ENCODE measurements around the gene TBC1D20.

Gene TBC1D20

DNA sequence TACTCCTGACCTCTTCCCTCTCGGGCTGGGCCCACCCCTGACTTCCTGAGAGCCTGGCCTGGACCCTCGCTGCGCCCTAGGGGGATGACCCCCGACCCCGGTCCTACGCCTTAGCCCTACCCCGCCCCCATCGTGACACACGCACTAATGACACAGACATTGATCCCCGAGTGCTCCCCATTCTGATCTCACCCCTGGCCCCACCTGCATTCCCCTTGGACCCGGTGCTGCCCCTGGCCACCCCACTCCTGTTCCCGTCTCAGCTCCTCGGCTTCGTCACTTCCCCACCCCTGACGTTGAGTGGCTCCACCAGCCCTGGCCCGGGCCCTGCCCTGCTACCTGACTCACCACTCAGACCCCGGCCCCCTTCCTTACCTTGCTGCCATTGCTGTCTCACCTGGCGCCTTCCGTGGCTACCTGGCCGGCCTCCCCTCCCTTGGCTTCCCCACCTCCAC is 42.1 kb downstream of the TBC1D20 start:
- no peak for DNase-seq (ENCODE audit: low read depth in 2 of 2)

DNA sequence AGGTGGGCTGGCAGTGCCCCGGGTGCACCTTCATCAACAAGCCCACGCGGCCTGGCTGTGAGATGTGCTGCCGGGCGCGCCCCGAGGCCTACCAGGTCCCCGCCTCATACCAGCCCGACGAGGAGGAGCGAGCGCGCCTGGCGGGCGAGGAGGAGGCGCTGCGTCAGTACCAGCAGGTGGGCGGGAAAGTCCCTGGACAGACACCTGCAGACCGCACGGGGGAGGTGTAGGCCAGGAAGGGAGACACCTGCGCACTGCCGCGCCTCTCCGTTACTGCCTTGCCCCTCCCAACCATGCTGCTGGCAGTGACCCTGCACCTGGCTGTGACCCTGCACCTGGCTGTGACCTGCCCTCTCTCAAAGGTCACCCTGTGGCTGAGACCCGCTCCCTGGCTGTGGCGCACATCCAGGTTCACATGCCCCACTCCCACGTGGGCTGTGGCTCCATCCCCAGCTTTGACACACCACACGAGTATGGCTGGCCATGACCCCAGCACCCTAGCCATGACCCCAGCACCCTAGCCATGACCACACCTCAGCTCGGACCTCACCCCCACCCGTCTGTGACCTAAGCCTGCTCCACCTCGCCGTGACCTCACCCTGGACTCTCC is 42.7 kb downstream of the TBC1D20 start:
- no peak for DNase-seq (ENCODE audit: low read depth in 2 of 2)

DNA sequence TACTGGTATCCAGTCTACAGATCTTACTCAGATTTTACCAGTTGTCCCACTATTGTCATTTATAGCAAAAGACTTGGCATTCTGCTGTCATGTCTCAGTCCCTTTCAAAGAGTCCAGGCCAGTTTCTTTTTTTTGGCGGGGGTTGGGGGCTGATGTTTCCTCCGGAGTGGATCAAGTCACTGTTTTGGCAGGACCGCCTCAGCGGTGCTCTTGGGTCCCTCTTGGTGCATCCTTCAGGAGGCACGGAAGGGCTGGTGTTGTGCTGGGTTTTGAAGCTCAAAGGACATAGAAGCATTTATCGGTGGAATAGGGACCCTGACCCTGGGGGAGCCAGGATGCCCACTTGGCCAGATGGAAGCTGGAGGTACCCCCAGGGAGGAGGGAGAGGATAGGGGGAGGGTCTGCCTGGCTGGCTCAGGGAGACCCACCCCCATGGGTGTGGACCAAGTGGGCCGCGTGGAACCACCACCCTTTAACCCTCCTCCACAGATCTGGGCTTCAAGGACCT is 43.4 kb downstream of the TBC1D20 start:
- no peak for DNase-seq (ENCODE audit: low read depth in 2 of 2)

DNA sequence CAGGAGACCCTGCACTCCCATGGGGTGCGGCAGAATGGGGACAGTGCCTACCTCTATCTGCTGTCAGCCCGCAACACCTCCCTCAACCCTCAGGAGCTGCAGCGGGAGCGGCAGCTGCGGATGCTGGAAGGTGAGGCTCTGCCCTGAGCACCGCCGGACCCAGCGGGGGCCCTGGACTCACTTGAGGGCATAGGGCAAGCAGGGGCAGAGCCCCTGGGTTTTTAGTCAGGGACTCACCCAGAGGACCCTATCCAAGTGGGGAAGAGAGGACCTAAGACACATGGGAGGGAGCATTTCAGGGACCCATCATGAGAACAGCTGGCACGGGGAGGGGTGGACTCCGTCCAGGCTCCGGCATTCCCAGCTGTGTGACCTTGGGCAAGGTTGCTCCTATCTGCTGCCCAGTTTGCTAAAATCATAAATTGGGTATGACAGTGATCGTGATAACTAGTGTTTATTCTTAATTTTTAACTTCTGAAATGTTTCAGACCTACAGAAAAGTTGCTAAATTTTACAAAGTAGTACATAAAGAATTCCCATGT is 44.5 kb downstream of the TBC1D20 start:
- DNase-seq (ENCODE audit: low read depth in 2 of 2): no peak

DNA sequence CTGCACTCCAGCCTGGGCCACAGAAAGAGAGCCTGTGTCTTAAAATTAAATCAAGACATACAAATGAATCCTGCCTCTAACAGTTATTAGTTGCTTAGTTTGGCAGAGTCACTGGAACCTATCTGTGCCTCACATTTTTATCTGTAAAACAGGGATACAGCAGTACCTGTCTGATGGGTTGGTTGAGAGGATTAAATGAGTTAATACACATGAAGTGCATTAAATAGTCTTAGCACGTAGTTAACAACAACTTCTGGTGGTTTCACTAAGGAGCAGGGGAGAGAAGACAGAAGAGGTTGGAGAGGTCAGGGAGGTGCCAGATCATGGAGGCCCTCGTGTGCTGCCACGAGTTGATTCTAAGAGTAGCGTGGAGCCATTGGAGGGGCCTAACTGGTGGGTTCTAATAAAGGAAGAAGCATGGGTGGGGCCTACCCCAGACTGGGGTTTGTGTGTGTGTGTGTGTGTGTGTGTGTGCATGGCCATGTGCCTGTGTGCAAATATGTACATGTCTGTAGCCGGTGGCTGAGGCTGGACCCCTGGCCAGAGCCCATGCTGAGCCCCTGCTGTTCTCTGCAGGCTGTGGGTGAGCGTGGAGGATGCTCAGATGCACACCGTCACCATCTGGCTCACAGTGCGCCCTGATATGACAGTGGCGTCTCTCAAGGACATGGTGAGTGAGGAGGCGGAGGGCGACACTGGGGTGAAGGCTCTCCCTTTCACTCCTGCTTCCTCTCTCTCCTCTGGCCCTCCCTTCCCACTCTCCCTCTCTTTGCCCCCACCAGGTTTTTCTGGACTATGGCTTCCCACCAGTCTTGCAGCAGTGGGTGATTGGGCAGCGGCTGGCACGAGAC is 45.2 kb downstream of the TBC1D20 start:
- no peak for DNase-seq (ENCODE audit: low read depth in 2 of 2)

DNA sequence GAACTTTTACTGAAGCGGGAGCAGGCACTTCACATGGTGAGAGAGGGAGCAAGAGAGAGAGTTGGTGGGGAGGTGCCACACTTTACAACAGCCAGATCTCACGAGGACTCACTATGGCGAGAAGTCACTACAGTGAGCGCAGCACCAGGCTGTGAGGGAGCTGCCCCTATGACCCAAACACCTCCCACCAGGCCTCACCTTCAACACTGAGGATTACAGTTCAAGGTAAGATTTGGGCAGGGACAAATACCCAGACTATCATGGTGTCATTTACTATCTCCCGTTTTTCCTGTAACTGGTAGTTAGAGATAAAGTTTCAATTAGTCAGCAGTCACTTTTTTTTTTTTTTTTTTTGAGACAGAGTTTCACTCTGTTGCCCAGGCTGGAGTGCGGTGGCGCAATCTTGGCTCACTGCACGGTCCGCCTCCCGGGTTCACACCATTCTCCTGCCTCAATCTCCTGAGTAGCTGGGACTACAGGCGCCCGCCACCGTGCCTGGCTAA is 46.5 kb downstream of the TBC1D20 start:
- no peak for DNase-seq (ENCODE audit: low read depth in 2 of 2)

DNA sequence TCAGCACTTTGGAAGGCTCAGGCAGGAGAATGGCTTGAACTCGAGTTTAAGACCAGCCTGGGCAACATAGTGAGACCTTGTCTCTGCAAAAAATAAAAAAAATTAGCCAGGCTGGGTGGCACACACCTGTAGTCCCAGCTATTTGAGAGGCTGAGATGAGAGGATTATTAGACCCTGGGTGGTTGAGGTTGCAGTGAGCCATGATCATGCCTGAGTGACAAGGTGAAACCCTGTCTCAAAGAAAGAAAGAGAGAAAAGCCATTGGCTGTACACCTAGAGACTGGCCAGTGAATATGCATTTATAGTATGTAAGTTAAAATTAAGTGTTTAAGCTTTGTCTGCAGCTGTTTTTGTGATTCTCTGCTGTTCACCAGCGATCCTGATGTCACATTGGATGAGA is 48.2 kb downstream of the TBC1D20 start:
- DNase-seq (ENCODE audit: low read depth in 2 of 2): no peak

DNA sequence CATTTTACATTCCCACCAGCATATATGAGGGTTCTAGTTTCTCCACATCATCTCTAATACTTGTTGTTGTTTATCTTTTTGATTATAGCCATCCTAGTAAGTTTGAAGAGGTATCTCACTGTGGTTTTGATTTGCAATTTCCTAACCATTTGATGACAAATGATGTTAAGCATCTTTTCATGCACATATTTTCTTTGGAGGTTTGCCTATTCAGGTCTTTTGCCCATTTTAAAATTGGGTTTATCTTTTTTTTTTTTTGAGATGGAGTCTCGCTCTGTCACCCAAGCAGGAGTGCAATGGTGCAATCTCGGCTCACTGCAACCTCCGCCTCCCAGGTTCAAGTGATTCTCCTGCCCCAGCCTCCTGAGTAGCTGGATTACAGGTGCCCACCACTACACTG is 50.3 kb downstream of the TBC1D20 start:
- no peak for DNase-seq (ENCODE audit: low read depth in 2 of 2)

DNA sequence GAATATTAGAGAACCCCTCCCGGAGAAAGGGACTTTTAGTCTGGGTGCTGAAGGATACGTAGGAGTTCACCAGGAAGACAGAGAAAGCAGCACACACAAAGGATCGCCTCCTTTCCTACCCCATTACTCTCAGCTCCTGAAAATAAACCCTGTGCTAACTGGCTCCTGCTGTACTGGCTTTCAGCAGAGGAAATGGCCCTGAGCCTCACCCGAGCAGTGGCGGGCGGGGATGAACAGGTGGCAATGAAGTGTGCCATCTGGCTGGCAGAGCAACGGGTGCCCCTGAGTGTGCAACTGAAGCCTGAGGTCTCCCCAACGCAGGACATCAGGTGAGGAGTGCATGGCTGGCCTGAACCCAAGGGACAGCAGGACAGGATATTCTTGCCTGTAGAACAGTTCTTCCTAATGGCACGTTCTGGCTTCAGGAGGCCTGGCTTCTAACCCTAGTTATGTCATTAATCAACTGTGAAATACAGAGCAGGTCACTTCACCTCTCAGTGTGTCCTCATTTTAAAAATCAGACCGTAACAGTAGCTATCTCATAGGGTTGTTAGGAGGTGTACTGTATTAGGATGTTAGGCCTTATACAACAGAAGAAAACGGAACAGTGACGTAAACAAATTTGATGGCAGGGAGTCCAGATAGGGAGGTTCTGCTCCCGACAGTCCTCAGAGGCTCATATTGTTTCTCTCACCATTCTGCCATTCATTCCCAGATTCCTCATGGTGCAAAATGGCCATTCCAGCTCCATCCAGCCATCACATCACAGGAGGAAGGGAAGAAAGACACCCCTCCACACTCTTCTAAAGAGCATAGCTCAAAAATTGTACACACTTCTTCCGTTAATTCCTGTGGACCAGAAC is 52.4 kb downstream of the TBC1D20 start:
- no peak for DNase-seq (ENCODE audit: low read depth in 2 of 2)

DNA sequence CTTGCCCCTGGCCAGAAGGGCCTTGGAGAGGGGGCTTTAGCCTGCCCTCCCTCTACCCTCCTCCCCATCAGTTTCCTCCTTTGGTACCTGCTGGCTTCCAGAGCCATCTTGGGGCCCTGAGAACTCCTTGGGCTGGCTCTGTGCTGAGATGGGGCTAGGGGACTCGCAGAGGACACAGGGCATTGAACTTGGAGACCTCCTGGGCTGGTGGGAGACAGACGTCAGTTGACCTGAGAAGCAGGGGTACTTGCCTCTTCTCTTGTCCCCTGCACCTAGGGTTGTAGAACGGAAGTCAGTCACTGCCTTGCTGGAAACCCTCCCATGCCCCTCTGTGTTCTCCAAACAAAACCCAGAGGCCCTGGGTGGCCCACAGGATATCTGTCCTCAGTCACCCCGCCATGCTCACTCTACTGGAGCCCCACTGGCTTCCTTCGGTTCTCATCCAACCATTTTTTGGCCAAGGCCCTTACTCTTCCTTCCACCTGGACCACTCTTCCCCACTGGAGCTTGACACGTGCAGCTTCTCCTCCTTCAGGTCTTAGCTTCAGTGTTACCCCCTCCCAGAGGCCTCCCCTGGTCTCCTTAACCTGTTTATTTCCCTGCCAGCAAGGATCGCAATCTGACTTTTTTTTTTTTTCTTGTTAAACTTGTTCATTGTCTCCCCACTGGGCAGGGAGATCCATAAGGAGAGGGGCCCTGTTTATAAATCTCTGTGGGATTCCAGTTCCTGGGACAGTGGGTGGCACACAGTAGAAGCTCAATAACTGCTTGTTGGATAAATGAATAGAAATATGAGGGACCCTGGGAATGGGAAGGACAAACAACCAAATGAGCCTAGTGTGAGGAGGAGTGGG is 53.3 kb downstream of the TBC1D20 start:
- DNase-seq (ENCODE audit: low read depth in 2 of 2): peak in 1 of 2 donors; percentile 2

DNA sequence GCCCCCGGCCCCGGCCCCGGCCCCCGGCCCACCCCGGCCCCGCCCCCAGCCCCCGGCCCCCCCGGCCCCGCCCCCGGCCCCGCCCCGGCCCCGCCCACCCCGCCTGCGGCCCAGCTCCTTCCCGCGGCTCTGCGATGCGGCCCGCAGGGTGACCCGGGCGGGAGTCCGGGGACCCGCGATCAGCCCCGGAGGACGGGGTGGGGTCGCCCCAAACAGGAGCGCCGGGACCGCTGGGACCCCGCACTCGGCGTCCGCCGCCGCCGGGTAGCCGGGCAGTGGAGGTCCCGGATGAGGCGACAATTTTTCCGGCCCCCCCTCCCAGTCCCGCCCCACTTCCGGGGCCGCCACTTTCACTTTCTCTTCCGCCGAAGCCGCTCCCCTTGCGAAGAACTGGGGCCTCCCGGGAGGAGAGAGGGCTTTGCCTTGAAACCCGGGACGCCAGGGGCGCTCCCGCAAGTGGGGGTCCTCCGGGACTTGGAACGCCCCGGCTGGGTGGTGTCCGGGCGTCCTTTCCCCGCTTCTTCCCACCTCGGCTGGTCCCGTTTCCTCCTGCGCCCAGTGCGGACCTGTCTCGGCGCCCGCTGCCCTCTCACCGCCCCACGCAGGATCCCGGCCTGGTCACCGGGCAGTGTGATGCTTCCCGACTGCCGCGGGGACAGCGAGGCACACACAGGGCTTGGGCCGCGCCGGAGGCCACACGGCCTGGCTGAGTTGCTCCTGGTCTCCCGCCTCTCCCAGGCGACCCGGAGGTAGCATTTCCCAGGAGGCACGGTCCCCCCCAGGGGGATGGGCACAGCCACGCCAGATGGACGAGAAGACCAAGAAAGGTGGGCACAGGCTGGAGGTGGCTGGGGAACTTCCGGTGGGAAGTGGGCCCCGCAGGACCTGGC is 54.1 kb downstream of the TBC1D20 start, which contains the start of gene RBCK1:
Gene RBCK1 (plus strand): TSS at position 347 of the 890 bp plus-strand sequence. CDS start 459 bp downstream, at position 806.
- peak; percentile 70 to 80 for DNase-seq (ENCODE audit: low read depth in 2 of 2)

DNA sequence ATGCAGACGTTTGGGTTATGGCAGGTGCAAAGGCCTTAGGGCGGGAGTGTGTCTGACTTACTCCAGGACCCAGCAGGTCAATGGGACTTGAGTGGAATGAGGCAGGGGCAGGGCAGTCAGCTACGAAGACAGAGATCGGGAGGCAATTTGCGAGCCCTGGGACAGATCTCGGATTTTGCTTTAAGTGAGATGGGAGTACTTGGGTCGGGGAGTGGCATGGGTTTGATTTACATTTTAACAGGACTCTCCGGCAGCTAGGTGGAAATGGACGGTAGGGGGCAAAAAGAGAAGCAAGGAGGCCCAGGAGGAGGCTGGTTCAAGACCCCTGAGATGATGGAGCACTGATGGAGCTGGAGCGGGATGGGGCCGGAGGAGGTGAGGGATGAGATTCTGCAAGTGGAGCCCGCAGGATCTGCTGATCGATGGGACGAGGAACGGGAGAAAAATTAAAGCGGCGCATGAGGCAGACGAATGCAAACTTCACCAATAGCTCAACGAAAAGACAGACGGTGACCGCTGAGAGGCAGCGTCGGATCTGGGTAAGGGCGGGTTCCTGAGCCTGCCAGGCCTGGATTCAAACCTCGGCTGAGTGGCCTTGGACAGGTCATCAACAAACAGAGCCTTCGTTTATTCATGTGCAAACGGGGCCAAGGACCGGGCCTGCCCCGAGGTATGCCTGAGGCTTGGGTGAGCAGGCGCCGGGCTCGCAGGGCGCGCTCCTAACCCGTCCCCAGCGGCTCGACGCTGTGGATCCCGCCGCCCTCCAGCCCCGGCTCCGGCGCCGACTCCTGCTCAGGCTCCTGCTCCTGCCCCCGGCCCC is 55.0 kb downstream of the TBC1D20 start:
- peak; percentile 37 to 39 for DNase-seq (ENCODE audit: low read depth in 2 of 2)

DNA sequence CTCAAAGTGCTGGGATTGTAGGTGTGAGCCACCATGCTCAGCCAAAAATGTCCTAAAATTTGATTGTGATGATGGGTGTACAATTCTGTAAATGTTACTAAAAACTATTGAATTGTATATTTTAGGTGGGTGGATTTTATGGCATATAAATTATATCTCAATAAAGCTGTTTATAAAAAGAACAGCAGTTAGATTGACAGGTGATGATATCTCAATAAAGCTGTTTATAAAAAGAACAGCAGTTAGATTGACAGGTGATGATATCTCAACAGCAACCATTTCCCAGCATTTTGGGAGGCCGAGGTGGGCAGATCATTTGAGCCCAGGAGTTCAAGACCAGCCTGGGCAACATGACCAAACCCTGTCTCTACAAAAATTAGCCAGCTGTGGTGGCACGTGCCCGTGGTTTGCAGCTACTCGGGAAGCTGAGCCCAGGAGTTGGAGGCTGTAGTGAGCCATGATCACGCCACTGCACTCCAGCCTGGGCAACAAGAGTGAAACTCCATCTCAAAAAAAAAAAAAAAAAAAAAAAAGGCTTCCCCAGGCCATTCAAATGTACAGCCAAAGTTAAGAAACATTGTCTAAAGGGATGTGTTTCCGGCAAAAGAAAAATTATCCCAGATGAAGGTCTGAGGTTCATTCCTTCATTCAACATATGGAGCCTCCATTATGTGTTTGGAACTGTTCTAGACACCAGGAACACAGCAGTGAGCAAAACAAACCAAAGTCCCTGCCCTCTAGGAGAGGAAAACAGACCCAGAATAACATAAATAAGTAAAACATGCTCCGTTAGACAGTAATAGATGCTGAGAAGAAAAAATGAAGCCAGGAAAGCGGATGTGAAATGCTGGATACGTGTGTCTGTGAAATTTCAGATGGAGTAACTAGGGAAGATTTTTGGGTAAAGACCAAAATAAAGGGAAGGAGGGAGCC is 55.9 kb downstream of the TBC1D20 start:
- no peak for DNase-seq (ENCODE audit: low read depth in 2 of 2)

DNA sequence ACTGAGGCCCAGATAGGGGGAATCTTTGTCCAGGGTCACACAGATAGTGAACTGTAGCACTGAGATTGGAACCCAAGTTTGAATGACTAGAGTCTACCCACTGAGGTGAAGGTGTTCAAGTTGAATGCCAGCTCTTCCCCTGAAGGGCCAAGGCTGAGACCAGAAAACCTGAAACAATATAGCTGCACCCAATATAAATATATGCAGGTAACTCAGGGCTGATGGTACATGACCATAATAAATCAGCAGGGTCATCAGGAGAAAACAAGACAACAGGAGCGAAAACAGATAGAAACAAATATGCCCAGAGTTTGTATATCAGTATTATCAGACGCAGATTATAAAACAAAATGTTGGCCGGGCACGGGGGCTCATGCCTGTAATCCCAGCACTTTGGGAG is 58.2 kb downstream of the TBC1D20 start:
- DNase-seq (ENCODE audit: low read depth in 2 of 2): no peak

DNA sequence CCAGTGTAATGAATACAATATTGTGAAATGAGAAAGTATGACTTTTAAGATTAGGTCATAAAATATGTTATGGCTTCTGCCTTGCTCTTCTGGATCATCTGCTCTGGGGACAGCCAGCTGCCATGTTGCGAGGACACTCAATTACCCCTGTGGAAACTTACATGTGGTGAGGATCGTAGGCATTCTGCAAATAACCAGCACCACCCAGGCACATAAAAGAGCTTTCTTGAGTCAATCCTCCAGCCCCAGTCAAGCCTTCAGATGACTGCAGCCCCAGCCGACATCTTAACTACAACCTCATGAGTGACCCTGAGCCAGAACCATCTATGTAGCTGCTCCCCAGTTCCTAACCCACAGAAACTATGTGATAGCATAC is 58.8 kb downstream of the TBC1D20 start:
- no peak for DNase-seq (ENCODE audit: low read depth in 2 of 2)

DNA sequence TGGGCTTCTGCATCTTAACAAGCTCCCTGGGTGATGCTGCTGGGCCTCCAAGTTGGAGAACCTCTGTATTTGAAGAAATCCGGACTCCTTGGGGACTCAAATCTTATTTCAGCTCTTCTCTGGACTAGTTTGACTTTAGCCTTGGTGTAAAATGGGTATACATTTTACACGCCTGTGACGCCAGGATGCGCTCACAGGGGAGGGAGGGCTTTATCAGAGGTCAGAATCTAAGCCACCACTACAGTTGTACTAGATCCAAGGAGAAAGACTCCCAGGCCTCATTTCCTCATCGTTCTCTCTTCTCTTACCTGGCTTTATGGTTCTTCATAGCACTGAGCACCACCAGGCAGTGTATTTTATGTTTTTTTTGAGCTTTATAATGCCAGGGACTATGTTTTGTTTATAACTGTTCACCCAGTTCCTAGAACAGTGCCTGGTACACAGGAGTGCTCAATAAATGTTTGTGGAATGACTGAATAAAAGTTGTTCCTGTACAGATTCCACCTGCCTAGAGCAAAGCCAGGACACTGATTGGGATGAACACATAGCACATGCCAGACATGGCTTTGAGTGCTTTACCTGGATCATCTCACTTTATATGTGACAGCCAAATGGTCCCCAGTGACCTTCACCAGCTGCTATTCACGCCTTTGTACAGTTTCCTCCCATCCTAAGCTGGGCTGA is 59.3 kb downstream of the TBC1D20 start:
- no peak for DNase-seq (ENCODE audit: low read depth in 2 of 2)

DNA sequence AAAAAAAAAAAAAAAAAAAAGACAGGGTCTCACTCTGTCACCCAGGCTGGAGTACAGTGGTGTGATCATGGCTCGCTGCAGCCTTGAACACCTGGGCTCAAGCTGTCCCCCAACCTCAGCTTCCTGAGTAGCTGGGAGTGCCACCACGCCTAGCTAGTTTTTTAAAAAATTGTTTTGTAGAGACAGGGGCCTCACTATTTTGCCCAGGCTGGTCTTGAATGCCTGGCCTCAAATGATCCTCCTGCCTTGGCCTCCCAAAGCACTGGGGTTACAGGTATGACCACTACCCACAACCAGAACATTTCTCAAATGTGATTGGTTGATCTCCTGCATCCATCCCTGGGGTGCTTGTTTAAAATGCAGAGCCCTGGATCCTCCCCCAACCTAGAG is 59.8 kb downstream of the TBC1D20 start:
- DNase-seq (ENCODE audit: low read depth in 2 of 2): no peak
